H1 (cell line): ENCODE results near the gene ETFDH. TPM values are rescaled to one million over a fixed set of nuclear protein-coding genes. Genes with fewer than 3 reads are reported as not detected.
"Not testable (repeated sequence)": the region's sequence is repeated elsewhere in the genome, so short reads cannot be mapped to it uniquely, and the experiment has no call there.

ENCODE experiments used
- CTCF ChIA-PET: fragments of 300-600 bp; sonication (Branson Sonifier 250); formaldehyde crosslinking; loops from one replicate; lab custom pipeline; 2021; ENCODE audit not compliant: partially characterized antibody; lab: Charles Lee
- POLR2A ChIA-PET: fragments of 300-600 bp; sonication (Branson Sonifier 250); formaldehyde crosslinking; loops from one replicate; lab custom pipeline; 2021; ENCODE audit warnings: inconsistent platforms; ENCODE audit not compliant: partially characterized antibody; lab: Charles Lee
- DNase-seq, 2 experiments: peaks; one replicate each; pipeline versions ENCODE4 v3.0.0 to v3.0.0-alpha.2; 2010 to 2022; ENCODE audit warnings: low spot score in 2 of 2, low read depth in 1 of 2, mixed read lengths in 1 of 2
- FAIRE-seq: peaks from 2 replicates; lab custom pipeline; 2011; peaks lifted over from hg19 to GRCh38; lab: Jason Lieb, UNC
- H2AFZ ChIP-seq: 2 replicates; pipeline ENCODE4 v1.8.1; 2012; ENCODE audit warnings: low read length, inconsistent platforms
- H2AK5ac ChIP-seq: 2 replicates; pipeline ENCODE4 v1.6.1; 2013; ENCODE audit warnings: low read depth, low read length
- H2BK120ac ChIP-seq: replicated peaks from 2 replicates; pipeline ENCODE3; 2013; ENCODE audit warnings: low read depth, low read length, inconsistent platforms
- H2BK12ac ChIP-seq: 2 replicates; pipeline ENCODE4 v1.6.1; 2013; ENCODE audit warnings: low read depth, low read length
- H2BK15ac ChIP-seq: 2 replicates; pipeline ENCODE4 v1.6.1; 2013; ENCODE audit warnings: low read length
- H2BK20ac ChIP-seq: 2 replicates; pipeline ENCODE4 v1.6.1; 2013; ENCODE audit warnings: low read length
- H2BK5ac ChIP-seq: 2 replicates; pipeline ENCODE4 v1.6.1; 2013; ENCODE audit warnings: low read depth, low read length
- H3K14ac ChIP-seq: 2 replicates; pipeline ENCODE4 v1.6.1; 2013; ENCODE audit warnings: inconsistent platforms; ENCODE audit not compliant: insufficient read length
- H3K18ac ChIP-seq: 2 replicates; pipeline ENCODE4 v1.6.1; 2013; ENCODE audit warnings: low read length; ENCODE audit errors: extremely low read depth
- H3K23ac ChIP-seq: 2 replicates; pipeline ENCODE4 v1.6.1; 2013; ENCODE audit warnings: inconsistent platforms; ENCODE audit not compliant: insufficient read length
- H3K23me2 ChIP-seq: 2 replicates; pipeline ENCODE4 v1.6.1; 2013; ENCODE audit warnings: low read depth, low read length
- H3K27ac ChIP-seq: 2 replicates; pipeline ENCODE4 v1.6.1; 2011; ENCODE audit warnings: low read depth, low read length, inconsistent platforms
- H3K27me3 ChIP-seq, 4 experiments: replicated peaks in 1 of 4; 1 replicate in 1 of 4; 2 replicates in 3 of 4; pipeline versions ENCODE4 v1.6.1 to v1.8.1; 2011 to 2013; ENCODE audit warnings: low read length in 3 of 4, mild to moderate bottlenecking in 3 of 4, inconsistent platforms in 2 of 4, mixed read lengths in 2 of 4, moderate library complexity in 1 of 4; ENCODE audit not compliant: control insufficient read depth in 3 of 4, insufficient read depth in 3 of 4; ENCODE audit errors: extremely low read depth in 1 of 4
- H3K36me3 ChIP-seq, 4 experiments: 2 replicates each; pipeline versions ENCODE4 v1.6.1 to v1.8.1; 2011 to 2013; ENCODE audit warnings: mild to moderate bottlenecking in 4 of 4, low read length in 3 of 4, moderate library complexity in 2 of 4, control low read depth in 1 of 4, inconsistent platforms in 1 of 4; ENCODE audit not compliant: insufficient read depth in 4 of 4, control insufficient read depth in 2 of 4
- H3K4ac ChIP-seq: replicated peaks from 2 replicates; pipeline ENCODE3; 2013; ENCODE audit warnings: low read length, low read depth, mixed read lengths, inconsistent platforms; ENCODE audit not compliant: insufficient read length
- H3K4me1 ChIP-seq, 4 experiments: replicated peaks in 1 of 4; 1 replicate in 1 of 4; 2 replicates in 3 of 4; pipeline versions ENCODE4 v1.6.1 to v1.8.1; 2011 to 2013; ENCODE audit warnings: low read length in 3 of 4, inconsistent platforms in 2 of 4, mixed read lengths in 1 of 4; ENCODE audit not compliant: insufficient read depth in 4 of 4, control insufficient read depth in 3 of 4
- H3K4me2 ChIP-seq, 2 experiments: 2 replicates each; pipeline versions ENCODE4 v1.6.1 to v1.8.1; 2011 to 2013; ENCODE audit warnings: low read depth in 2 of 2, low read length in 2 of 2, control low read depth in 1 of 2, inconsistent platforms in 1 of 2, mild to moderate bottlenecking in 1 of 2; ENCODE audit not compliant: insufficient read depth in 1 of 2
- H3K4me3 ChIP-seq, 4 experiments: fragments of 200-600, 300-600 bp in 1 of 4; sonication (generic), shearing (Covaris generic), sonication (Bioruptor Twin) in 1 of 4; 2 replicates each; pipeline versions ENCODE4 v1.5.1 to v1.8.1; 2011 to 2016; ENCODE audit warnings: low read length in 4 of 4, low read depth in 3 of 4, control low read depth in 2 of 4, inconsistent platforms in 2 of 4, mild to moderate bottlenecking in 2 of 4, mixed read lengths in 1 of 4, moderate library complexity in 1 of 4; ENCODE audit not compliant: insufficient read depth in 2 of 4; ENCODE audit errors: extremely low read depth in 1 of 4
- H3K56ac ChIP-seq: replicated peaks from 2 replicates; pipeline ENCODE3; 2013; ENCODE audit warnings: low read depth, mild to moderate bottlenecking, mixed read lengths, low read length, inconsistent platforms; ENCODE audit not compliant: insufficient read length
- H3K79me1 ChIP-seq: 2 replicates; pipeline ENCODE4 v1.6.1; 2013; ENCODE audit warnings: low read depth, low read length, control low read depth
- H3K79me2 ChIP-seq, 2 experiments: 2 replicates each; pipeline versions ENCODE4 v1.6.1 to v1.8.1; 2012 to 2013; ENCODE audit warnings: low read length in 2 of 2, mild to moderate bottlenecking in 2 of 2, inconsistent platforms in 1 of 2; ENCODE audit not compliant: insufficient read depth in 2 of 2, control insufficient read depth in 1 of 2
- H3K9ac ChIP-seq, 4 experiments: replicated peaks in 1 of 4; 1 replicate in 1 of 4; 2 replicates in 3 of 4; pipeline versions ENCODE4 v1.6.1 to v1.8.1; 2011 to 2013; ENCODE audit warnings: low read depth in 3 of 4, low read length in 3 of 4, control low read depth in 2 of 4, mild to moderate bottlenecking in 2 of 4, moderate library complexity in 2 of 4, inconsistent platforms in 1 of 4; ENCODE audit errors: extremely low read depth in 1 of 4
- H3K9me3 ChIP-seq, 2 experiments: 2 replicates each; pipeline versions ENCODE4 v1.6.1 to v1.8.1; 2012 to 2013; ENCODE audit warnings: mild to moderate bottlenecking in 2 of 2, moderate library complexity in 2 of 2, control low read depth in 1 of 2, inconsistent platforms in 1 of 2, low read depth in 1 of 2, low read length in 1 of 2, mixed read lengths in 1 of 2; ENCODE audit not compliant: insufficient read depth in 2 of 2
- H4K20me1 ChIP-seq, 2 experiments: replicated peaks in 1 of 2; 2 replicates each; pipeline versions ENCODE3 to v1.8.1; 2011 to 2013; ENCODE audit warnings: inconsistent platforms in 2 of 2, low read length in 2 of 2, mild to moderate bottlenecking in 1 of 2; ENCODE audit not compliant: insufficient read depth in 2 of 2, control insufficient read depth in 1 of 2
- H4K5ac ChIP-seq: 2 replicates; pipeline ENCODE4 v1.6.1; 2013; ENCODE audit warnings: low read length, low read depth, mixed read lengths, inconsistent platforms; ENCODE audit not compliant: insufficient read length
- H4K8ac ChIP-seq: 2 replicates; pipeline ENCODE4 v1.8.0; 2013; ENCODE audit warnings: mild to moderate bottlenecking, moderate library complexity, low read length, inconsistent platforms; ENCODE audit not compliant: insufficient read depth; ENCODE audit errors: extremely low read depth
- H4K91ac ChIP-seq: replicated peaks from 2 replicates; pipeline ENCODE3; 2013; ENCODE audit warnings: low read length, mixed read lengths, inconsistent platforms; ENCODE audit not compliant: insufficient read length
- WGBS, 2 experiments: shearing (Covaris generic) in 1 of 2; methylation state at CpG; one replicate each; pipeline versions ENCODE4 v1.1.6 to v1.1.7; 2013 to 2015; ENCODE audit warnings: low lambda C conversion rate in 2 of 2, mixed read lengths in 2 of 2, inconsistent platforms in 1 of 2, low coverage in 1 of 2, missing lambda C conversion rate in 1 of 2; ENCODE audit not compliant: insufficient replicate concordance in 2 of 2, insufficient coverage in 1 of 2, insufficient read length in 1 of 2; ENCODE audit errors: extremely low coverage in 1 of 2, missing lambda C conversion rate in 1 of 2; 5-methylcytosine and 5-hydroxymethylcytosine counted together
- polyA plus RNA-seq, 7 experiments: library from polyadenylated mRNA; depleted of rRNA in 3 of 7; stranded (reverse) in 5 of 7; unstranded in 2 of 7; fragments of >200 nt in 5 of 7; fragments of 200-250 nt in 2 of 7; gene quantifications; 1 replicate in 5 of 7; 2 replicates in 1 of 7; 4 replicates in 1 of 7; pipeline versions ENCODE4 v1.2.1 to v1.2.3, GENCODE V29; 2011 to 2013; ENCODE audit warnings: missing spikeins in 2 of 7, mixed read lengths in 2 of 7
- total RNA-seq: library from RNA; stranded (reverse); fragmentation: NEBNext Ultra II Directional; extraction: Animal tissue kit (Norgen Biotek cat#: 25700); gene quantifications from 2 replicates; pipeline ENCODE4 v1.2.1, GENCODE V29; 2021

Gene ETFDH
- total and polyA plus RNA-seq, 2 of the 8 experiments (the other 6 are each of a cell fraction or from before 2014, with no cell fraction given) = 11.3 to 15.7 TPM

- H2BK5ac ChIP-seq, H3K18ac ChIP-seq, H3K4me3 ChIP-seq, H2BK120ac ChIP-seq, H4K91ac ChIP-seq, H3K4ac ChIP-seq, DNase-seq, H3K79me1 ChIP-seq, H3K9ac ChIP-seq, H4K8ac ChIP-seq, FAIRE-seq, H3K23ac ChIP-seq, CTCF ChIA-PET, H2BK15ac ChIP-seq, H3K27me3 ChIP-seq, H3K79me2 ChIP-seq, H3K56ac ChIP-seq, H2AK5ac ChIP-seq, H4K5ac ChIP-seq, H3K4me1 ChIP-seq, H3K4me2 ChIP-seq, POLR2A ChIA-PET, H3K27ac ChIP-seq, H2AFZ ChIP-seq, H2BK12ac ChIP-seq, H3K23me2 ChIP-seq, H3K36me3 ChIP-seq, H2BK20ac ChIP-seq, H4K20me1 ChIP-seq, H3K14ac ChIP-seq: not testable (repeated sequence)
- 89% methylated on average over 9 of the region's 31 CpGs; no CpG with 5 or more reads in 1 of the 2 experiments for WGBS, 2 experiments
- H3K9me3 ChIP-seq = peaks cover 0 to 13% of the 10 kb centered on the region in 2 experiments; a peak in 3 of 4 replicates
These were observed 74.4 kb downstream of the ETFDH start for GRCh38 chr4:158746537-158746936.
